Duodenal mucosa (tissue), 2 donors: Measurements from ENCODE around the gene UBE3B.

ENCODE experiments used
- H3K27ac ChIP-seq: one replicate; pipeline ENCODE4 v1.7.0; 2013; ENCODE audit warnings: low read depth, low read length
- H3K27me3 ChIP-seq, 2 donors: one replicate each; pipeline ENCODE4 v1.7.0; 2013; ENCODE audit warnings: low read length in 2 of 2, control low read depth in 1 of 2; ENCODE audit not compliant: insufficient read depth in 2 of 2, control insufficient read depth in 1 of 2
- H3K36me3 ChIP-seq, 2 donors: one replicate each; pipeline ENCODE4 v1.7.0; 2013; ENCODE audit warnings: low read length in 2 of 2, control low read depth in 1 of 2; ENCODE audit not compliant: insufficient read depth in 2 of 2, control insufficient read depth in 1 of 2
- H3K4me1 ChIP-seq, 2 donors: one replicate each; pipeline ENCODE4 v1.7.0; 2013; ENCODE audit warnings: low read length in 2 of 2, control low read depth in 1 of 2; ENCODE audit not compliant: insufficient read depth in 2 of 2, control insufficient read depth in 1 of 2
- H3K4me3 ChIP-seq, 2 donors: one replicate each; pipeline ENCODE4 v1.7.0; 2013; ENCODE audit warnings: low read length in 2 of 2, low read depth in 1 of 2
- H3K9ac ChIP-seq, 2 donors: one replicate each; pipeline ENCODE4 v1.7.0; 2013; ENCODE audit warnings: low read length in 2 of 2, low read depth in 1 of 2
- H3K9me3 ChIP-seq, 2 donors: one replicate each; pipeline ENCODE4 v1.7.0; 2013; ENCODE audit warnings: low read length in 2 of 2, control low read depth in 1 of 2; ENCODE audit not compliant: control insufficient read depth in 1 of 2

UBE3B gene

DNA sequence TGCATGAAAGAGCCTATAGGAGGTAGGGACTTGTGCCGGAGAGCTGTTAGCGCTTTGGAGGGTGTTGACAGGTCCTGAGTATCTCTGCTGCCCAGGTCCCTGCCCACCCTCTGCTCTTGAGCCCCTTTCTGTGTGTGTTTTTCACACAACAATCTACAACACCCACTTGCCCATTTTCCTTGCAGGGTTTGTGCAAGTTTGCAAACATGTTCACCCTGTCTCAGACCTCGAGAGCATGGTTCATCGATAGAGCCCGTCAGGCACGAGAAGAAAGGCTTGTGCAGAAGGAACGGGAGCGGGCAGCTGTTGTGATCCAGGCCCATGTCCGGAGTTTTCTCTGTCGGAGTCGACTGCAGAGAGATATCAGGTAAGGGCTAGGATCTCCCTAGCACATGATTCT is 5.9 kb downstream of the UBE3B start:
- Histone ChIP-seq H3K27ac (no peak overlapping the region), H3K36me3 (peaks cover 39 to 51% of the 10 kb centered on the region in 2 donors), H3K9me3 (no peaks in the 10 kb centered on the region), H3K4me3 (no peak overlapping the region), H3K9ac (no peak overlapping the region), H3K27me3 (no peaks in the 10 kb centered on the region), H3K4me1 (peaks cover 4 to 5% of the 10 kb centered on the region in 2 donors)

DNA sequence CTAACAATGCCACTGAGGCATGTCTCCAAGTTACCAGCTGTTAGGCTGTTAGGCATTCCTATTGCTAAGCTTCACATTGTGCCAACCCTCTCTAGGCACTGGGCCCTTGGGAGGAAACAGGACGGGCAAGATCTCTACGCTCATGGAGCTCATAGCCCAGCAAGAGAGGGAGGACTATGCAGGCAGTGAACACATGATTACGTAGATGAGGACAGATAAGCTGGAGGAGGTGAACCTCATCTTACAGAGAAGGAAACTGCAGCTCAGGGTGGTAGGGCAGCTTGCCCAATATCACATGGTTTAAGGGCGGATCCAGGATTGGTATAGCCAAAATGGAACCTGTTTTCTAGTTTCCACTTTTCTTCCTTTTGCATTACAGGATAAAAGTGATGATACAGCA is 7.8 kb downstream of the UBE3B start:
- Histone ChIP-seq H3K27ac (no peak overlapping the region), H3K36me3 (peaks cover 53 to 69% of the 10 kb centered on the region in 2 donors), H3K9ac (no peak overlapping the region), H3K9me3 (no peaks in the 10 kb centered on the region), H3K4me1 (no peaks in the 10 kb centered on the region), H3K27me3 (no peaks in the 10 kb centered on the region), H3K4me3 (no peak overlapping the region)

DNA sequence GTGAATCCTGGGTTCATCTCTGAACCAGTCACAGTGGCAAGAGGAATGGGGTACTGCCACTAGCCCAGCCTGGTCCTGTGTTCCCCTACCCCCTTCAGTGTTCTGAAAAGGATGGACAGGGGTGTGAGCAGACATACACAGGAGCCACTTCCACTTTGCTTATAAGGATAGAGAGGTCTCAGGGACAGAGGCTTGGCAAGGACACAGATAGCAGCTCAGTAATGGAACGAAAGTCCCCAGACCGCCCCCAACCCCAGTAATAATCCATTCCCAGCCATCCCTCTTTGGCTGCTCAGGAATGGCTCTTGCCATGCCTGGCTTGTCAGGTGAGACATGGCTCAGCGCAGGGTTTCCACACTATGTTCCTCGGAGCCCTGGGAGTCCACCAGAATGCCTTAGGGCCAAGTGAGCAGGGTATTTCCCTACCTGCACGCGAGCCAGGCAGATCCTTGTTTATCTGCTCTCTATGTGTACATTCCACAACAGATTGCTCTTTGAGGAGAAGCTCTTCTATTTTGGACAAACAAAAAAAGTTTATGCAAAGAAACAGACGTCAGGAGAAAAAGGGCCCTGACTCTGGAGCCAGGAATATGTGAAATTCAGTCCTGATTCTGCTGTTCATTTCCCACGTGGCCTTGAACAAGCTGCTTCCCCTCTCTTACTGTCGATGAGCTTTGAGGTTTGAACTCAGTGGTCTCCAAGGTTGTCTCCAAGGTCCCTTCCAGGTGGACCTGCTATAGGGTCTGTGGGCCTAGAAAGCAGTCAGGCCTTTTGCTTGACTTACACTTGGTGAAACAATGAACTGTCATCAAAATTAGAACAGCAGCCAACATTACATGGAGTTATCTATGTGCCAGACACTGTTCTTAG is 10.0 kb downstream of the UBE3B start:
- H3K27me3 ChIP-seq = no peaks in the 10 kb centered on the region
- no peak overlapping the region for H3K4me3 ChIP-seq
- H3K4me1 ChIP-seq = no peaks in the 10 kb centered on the region
- H3K9ac ChIP-seq = no peak overlapping the region
- H3K27ac ChIP-seq = no peak overlapping the region
- H3K36me3 ChIP-seq = peaks cover 58 to 88% of the 10 kb centered on the region in 2 donors
- H3K9me3 ChIP-seq = no peaks in the 10 kb centered on the region

DNA sequence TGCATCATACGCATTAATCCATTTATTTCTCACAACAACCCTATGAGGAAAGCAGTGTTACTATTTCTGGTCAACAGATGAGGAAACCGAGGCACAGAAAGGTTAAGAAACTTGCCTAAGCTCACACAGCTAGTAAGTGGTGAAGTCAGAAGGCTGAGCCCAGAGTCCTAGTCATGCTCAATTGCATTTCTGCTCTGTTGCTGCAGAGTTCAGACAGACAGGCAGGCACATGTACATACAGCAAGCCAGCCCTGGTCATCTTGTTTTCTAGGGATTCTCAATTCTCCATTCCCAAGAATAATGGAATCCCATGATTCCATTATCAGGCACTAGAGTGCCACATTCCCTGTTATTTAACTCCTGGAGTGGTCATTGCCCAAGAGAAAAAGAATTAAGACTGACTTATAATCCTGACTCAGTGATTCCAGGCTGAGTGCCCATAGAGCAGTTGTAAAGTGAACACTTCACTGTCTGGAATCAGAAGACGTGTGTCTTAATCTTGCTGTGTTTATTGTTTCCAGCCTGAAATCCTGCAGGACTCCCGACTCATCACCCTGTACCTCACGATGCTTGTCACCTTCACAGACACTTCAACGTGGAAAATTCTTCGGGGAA is 10.7 kb downstream of the UBE3B start:
- Histone ChIP-seq H3K4me3 (no peak overlapping the region), H3K9me3 (no peaks in the 10 kb centered on the region), H3K9ac (no peak overlapping the region), H3K27me3 (no peaks in the 10 kb centered on the region), H3K36me3 (peaks cover 62 to 94% of the 10 kb centered on the region in 2 donors), H3K27ac (no peak overlapping the region), H3K4me1 (no peaks in the 10 kb centered on the region)

DNA sequence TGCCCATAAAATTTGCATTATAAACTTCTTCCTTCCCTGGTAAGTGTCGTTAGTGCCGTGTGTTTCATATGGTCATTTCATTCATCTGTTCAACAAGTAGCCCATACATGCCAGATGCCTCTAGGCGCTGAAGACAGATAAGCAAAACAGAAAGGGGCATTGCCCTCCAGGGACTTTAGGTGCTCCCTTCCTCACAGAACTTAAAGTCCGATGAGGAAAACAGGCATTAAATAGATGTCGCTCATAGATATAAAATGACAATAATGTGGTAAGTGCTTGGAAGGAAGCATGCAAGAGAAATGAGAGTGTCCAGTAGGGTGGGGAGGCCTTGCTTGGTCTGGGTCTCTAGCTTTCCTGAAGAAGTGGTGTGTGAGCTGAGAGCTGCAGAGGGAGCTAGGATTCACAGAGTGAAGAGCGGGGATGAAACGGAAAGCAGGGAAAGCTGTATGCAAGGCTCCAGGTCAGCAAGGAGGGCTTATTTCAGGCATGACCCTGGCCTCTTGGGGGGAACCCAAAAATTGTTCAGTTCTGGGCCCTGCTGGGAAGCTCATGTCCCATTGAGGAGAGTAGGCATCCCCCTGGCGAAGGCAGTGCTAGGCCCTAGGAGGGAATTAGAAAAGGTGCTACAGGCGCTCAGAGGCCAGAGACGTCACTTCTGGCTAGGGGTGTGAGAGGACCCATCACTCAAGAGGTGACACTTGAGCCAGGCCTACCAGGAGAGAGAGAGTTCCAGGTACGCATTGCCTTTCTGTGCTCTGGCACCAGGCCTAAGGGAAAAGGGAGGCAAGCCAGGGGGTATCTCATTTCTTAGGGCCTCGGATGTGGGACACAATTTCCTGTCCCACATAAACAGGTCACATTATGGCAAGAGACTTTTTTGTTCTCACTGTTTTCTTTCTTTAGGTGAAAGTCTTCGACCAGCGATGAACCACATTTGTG is 11.9 kb downstream of the UBE3B start:
- H3K27me3 ChIP-seq = no peaks in the 10 kb centered on the region
- H3K4me1 ChIP-seq = no peaks in the 10 kb centered on the region
- H3K4me3 ChIP-seq = no peak overlapping the region
- H3K36me3 ChIP-seq = peaks cover 56 to 85% of the 10 kb centered on the region in 2 donors
- H3K27ac ChIP-seq = no peak overlapping the region
- H3K9me3 ChIP-seq = no peaks in the 10 kb centered on the region
- no peak overlapping the region for H3K9ac ChIP-seq

DNA sequence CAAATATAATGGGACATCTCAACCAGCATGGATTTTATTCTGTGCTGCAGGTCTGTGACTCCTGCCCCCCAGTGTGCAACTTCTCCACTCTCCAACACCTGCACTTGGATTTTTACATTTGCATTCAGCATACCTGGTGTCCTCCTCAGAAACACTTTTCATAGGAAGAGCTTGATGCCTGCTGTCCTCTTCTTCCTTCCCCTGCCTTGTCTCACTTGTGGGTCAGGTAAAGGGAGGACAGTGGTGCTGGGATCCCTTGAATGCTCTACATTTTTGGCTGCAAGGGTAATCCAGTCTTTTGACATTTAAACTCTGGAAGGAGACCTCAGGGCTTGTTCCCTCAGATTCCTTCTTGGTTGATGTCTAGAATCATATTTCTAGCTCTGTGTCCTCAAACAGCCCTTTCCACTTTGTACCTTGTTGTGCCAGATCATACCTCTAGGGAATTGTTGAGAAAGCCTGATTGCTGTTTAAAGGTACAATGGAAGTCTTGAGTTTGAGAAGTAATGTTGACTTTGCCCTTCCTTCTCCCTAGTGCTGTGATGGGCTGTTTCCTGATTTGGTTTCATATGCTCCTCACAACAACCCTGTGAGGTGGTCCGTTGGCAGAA is 12.6 kb downstream of the UBE3B start:
- Histone ChIP-seq H3K27me3 (no peaks in the 10 kb centered on the region), H3K27ac (no peak overlapping the region), H3K4me3 (no peak overlapping the region), H3K9me3 (no peaks in the 10 kb centered on the region), H3K4me1 (no peaks in the 10 kb centered on the region), H3K9ac (no peak overlapping the region), H3K36me3 (peaks cover 59 to 87% of the 10 kb centered on the region in 2 donors)

DNA sequence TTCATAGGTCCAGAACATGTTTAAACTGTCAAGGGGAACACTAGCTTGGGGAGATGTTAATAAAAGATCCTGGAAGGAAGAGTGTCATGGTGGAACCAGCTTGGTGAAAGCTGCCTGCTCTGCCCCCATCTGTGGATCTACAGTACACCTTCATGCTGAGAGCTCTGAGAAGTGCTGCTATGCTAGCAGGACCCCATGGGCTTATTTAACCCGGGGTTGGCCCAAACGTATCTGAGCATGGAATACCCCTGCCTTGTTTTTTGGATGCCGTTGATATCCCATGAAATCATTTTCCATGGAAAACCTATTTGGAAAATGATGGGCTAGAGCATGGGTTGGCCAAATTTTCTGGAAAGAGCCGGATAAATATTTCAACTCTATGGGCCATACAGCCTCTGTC is 14.2 kb downstream of the UBE3B start:
- Histone ChIP-seq H3K36me3 (peaks cover 44 to 74% of the 10 kb centered on the region in 2 donors), H3K9ac (no peak overlapping the region), H3K4me1 (no peaks in the 10 kb centered on the region), H3K9me3 (no peaks in the 10 kb centered on the region), H3K27ac (no peak overlapping the region), H3K27me3 (no peaks in the 10 kb centered on the region), H3K4me3 (no peak overlapping the region)

DNA sequence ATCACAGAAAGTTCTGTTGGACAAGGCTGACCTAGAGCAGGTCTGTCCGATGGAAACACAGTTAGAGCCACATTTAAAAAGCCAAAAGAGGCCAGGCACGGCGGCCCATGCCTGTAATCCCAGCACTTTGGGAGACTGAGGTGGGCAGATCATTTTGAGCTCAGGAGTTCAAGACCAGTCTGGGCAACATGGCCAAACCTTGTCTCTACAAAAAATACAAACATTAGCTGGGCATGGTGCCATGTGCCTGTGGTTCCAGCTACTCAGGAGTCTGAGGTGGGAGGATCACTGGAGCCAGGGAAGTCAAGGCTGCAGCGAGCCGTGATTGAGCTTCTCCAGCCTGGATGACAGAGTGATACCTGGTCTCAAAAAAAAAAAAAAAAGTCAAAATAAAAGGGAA is 14.9 kb downstream of the UBE3B start:
- Histone ChIP-seq H3K9ac (no peak overlapping the region), H3K27ac (no peak overlapping the region), H3K27me3 (no peaks in the 10 kb centered on the region), H3K9me3 (no peaks in the 10 kb centered on the region), H3K4me1 (no peaks in the 10 kb centered on the region), H3K36me3 (peaks cover 39 to 67% of the 10 kb centered on the region in 2 donors), H3K4me3 (no peak overlapping the region)

DNA sequence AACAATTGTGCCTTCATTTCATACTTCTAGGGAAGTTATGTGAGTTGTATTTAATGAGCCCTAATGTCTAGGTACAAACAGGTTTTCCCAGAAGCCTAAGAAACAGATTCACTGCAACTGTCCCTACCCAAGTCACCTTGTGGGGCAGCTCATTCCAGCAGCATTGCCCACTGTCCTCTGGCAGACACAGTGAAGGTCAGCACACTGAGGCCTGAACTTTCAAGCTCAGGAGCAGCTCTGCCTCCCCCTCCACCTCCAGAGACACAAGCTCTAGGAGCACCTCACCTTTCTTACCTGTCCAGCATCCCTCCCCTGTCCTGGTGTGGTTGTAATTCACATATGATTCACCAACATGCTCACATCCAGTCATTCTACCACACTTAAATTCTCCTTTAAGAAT is 15.7 kb downstream of the UBE3B start:
- no peak overlapping the region for H3K27ac ChIP-seq
- no peak overlapping the region for H3K9ac ChIP-seq
- H3K9me3 ChIP-seq = no peaks in the 10 kb centered on the region
- no peaks in the 10 kb centered on the region for H3K4me1 ChIP-seq
- H3K27me3 ChIP-seq = no peaks in the 10 kb centered on the region
- H3K4me3 ChIP-seq = no peak overlapping the region
- H3K36me3 ChIP-seq = peaks cover 39 to 67% of the 10 kb centered on the region in 2 donors
